HG03196 (cell line): ENCODE results near the gene STIP1.

ENCODE experiments used
- ATAC-seq: cut with Tn5 transposase; IDR thresholded peaks from one replicate; pipeline ENCODE4 v1.9.1; 2021; ENCODE audit not compliant: unreplicated experiment

The STIP1 gene

DNA sequence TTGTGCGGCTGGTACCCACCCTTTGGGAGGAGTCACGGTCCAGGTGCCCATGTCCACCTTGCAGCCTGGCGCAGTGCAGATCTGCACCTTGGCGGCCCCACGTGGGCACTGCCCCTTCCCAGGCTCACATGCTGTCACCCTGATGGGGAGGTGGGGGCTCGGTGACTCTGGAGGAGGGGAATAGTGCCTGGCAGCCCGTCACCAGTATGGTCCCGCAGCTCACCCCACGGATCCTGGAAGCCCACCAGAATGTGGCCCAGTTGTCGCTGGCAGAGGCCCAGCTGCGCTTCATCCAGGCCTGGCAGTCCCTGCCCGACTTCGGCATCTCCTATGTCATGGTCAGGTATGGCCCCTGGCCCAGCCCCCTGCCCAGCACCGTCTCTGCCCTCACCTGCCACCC is 34.8 kb downstream of the STIP1 start:
- no peak for ATAC-seq

DNA sequence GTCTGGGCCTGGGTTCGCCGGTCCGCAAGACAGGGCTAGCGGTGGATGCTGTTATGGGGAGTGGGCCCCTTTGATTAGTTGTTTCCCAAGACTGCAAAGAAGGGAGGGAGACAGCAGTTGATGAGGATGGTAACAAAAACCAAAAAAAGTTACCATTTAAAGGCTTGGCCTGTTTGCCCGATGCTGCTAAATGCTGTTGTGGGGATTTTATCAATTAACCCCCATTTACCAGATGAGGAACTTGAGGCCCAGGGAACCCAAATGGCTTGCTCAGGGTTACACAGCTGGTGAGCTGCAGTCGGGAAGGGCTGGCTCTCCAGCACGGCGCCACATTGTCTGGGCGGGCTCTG is 36.7 kb downstream of the STIP1 start:
- no peak for ATAC-seq

DNA sequence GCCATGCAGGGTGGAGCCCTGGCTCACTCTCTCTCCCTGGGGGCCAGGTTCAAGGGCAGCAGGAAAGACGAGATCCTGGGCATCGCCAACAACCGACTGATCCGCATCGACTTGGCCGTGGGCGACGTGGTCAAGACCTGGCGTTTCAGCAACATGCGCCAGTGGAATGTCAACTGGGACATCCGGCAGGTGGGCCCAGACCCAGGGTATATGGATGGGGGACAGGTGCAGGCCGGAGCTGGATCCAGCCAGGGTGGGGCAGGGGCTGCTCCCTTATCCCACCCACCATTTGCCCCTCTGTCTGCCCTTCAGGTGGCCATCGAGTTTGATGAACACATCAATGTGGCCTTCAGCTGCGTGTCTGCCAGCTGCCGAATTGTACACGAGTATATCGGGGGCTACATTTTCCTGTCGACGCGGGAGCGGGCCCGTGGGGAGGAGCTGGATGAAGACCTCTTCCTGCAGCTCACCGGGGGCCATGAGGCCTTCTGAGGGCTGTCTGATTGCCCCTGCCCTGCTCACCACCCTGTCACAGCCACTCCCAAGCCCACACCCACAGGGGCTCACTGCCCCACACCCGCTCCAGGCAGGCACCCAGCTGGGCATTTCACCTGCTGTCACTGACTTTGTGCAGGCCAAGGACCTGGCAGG is 37.2 kb downstream of the STIP1 start:
- ATAC-seq = no peak

DNA sequence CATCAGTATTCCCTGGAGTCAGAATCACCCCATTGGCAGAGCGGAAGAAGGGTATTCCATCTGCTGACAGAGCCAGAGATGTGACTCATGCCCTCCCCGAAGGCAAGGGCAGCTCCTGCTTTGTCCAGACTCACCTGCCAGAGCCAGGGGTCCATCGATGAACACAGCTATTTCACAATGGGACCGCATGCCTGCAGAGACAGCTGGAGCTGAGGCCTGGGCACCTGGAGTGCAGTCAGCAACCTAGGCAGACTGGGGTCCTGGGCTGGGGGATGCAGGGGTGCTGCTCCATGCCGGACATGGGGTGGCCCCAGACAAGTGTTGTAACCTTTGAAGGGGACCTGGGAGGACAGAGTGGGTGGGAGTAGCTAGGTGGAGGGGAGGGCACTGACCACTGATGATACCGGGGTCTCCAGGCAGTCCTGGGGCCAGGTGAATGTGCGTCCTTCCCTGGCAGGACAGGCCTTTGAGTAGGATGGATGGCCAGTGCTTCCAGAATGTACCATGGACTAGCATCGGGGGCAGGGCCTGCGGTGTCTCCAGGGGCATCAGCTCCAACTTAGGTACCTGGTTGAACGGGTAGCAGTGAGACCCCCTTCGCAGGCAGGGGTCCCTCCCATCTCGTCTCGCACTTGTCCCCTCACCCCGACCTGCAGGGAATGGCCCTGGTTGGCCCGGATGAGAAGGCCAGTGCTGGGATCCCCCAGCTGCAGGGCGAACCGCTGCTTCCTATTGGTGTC is 38.4 kb downstream of the STIP1 start:
- ATAC-seq = no peak

DNA sequence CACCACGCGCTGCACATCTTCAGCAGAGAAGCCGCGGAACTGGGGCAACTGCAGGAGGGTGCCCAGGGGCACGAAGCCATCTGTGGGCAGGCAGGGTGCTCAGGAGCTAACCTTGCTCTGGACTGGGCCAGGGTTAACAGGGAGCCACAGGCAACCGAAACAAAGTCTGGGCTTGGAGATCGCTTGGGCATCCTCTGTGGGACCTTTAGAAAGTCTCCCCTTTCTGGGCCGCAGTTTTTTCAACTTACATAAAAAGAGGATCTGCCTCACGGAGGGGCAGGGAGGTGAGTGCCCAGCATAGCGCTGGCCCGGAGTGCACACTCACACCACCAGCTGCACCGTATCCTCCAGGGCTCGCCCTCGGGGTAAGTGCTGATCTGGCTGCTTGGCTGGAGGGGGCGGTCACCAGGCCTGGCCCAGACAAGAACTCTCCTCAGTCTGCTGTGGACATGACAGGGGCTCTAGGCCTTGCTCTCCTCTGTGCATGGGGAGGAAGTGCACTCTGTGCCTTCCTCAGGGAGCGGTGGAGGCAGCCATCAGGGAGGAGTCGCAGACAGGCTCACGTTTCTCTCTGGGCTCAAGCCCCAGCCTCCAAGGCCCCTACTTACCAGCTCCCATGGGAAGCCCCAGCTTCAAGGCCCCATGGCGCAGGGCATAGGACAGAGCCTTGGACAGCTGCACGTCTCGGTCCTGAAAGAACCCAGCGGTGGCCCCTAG is 39.1 kb downstream of the STIP1 start:
- ATAC-seq = no peak

DNA sequence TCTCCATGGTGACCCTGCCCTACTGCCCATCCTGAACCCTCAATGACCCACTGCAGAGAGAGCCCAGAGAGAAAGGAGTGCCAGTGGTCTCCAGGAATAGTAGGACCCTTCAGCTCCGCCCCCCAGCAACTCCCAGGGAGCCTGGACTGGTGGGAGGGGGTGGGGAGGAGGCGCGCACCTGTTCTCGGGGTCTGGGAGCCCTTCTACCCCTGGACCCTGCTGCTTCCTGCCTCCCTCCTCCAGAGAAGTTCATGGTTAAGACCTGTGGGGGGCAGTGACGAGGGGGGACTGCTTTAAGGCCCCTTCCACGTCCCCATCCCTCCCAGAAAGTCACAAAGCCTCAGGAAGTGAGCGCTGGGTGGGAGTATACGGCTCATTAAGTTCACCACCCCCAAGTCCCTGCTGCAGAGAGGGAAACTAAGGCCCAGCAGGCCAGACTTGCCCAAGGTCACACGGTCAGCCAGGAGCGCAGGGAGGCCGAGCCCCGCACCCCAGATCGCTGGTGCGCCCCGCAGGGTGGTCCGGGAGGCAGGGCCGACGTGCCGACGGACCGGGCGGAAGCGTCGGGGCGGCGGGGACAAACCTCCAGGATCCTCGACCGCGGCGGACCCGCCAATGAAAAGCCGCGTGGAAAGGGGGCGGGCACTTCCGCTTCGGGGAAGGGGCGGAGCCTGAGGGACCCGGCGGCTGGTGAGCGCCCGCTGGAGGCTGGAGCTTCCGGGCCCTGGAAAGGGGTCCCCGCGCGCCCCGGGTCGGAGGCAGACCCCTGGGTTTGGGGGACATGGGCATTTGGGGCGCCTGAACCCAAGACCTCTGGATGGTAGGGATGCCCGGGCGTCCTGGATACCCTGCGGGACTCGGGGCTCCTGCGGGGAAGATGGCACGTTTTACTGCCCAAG is 39.9 kb downstream of the STIP1 start, which contains the start of the genes NUDT22 and TRPT1:
TSS of gene NUDT22 (plus strand) at position 667 of the 899 bp plus-strand sequence. CDS start 379 bp downstream, outside the sequence.
TSS of gene TRPT1 (minus strand) at position 579 of the 899 bp plus-strand sequence. CDS start at position 253, 326 bp downstream.
- ATAC-seq = peak; percentile 45

DNA sequence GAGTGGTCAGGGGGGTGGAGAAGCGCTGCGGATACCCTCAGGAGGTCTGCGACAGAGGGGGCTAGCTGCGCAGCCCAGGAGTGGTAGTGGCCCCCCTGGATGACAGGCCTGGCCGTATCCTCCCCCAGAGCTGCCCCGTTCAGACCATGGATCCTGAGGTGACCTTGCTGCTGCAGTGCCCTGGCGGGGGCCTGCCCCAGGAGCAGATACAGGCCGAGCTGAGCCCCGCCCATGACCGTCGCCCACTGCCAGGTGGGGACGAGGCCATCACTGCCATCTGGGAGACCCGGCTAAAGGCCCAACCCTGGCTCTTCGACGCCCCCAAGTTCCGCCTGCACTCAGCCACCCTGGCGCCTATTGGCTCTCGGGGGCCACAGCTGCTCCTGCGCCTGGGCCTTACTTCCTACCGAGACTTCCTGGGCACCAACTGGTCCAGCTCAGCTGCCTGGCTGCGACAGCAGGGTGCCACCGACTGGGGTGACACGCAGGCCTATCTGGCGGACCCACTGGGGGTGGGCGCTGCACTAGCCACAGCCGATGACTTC is 40.6 kb downstream of the STIP1 start:
- ATAC-seq = peak; percentile 23

DNA sequence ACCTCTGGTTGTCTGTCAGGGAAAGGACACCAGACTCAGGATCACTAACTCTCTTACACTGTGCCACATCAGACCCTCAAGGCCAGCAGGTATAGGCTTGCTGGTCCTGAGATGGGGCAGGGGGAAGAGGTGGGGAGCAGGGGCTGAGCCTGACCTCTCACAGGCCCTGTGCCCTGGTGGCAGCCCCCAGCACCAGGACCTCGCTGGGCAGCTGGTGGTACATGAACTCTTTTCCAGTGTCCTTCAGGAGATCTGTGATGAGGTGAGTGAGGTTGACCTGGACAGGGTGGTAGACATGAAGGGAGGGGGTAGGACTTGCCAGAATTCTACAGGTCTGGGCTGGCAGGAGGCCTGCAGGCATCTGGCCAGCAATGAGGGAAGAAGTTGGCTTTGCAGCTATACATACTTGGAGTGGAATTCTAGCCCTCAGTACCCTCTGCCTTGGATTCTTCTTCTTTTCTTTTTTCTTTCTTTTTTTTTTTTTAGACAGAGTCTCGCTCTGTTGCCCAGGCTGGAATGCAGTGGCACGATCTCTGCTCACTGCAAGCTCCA is 41.5 kb downstream of the STIP1 start:
- ATAC-seq = no peak

DNA sequence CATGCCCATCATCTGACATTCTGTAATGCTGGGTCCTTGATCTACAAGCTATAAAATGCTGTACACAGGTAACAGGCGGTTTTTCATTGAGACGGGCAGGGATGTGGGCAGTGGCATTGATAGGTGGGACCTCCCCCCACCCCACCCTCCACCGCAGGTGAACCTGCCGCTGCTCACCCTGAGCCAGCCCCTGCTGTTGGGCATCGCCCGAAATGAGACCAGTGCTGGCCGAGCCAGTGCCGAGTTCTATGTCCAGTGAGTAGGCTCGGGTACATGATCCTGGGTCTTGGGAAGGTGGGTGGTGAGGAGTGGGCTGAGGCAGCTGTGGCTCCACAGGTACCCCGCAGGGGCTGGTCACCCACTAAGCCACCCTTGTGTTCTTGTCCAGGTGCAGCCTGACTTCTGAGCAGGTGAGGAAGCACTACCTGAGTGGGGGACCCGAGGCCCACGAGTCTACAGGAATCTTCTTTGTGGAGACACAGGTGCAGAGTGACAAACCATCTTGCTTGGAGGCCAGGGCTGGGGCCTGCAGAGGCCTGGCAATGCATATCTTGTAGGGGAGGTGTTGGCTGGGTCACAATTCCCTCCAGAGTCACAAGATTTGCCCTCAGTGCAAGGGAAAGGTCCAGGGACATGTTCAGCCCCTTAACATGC is 43.2 kb downstream of the STIP1 start:
- no peak for ATAC-seq

DNA sequence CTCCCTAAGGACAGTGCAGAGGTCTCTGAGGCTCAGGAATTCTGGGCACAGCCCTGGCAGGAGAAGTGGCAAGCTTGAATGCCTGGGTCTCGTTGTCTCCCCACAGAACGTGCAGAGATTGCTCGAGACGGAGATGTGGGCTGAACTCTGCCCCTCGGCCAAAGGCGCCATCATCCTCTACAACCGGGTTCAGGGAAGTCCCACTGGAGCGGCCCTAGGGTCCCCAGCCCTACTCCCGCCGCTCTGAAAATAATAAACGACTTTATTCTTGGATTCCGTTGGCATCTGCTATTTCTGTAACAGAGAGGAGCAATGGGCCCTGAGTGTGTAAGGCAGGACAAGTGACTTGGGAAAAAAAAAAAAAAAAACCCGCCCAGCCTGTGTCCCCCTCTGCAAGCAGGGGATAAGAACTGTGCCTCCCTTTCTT is 43.8 kb downstream of the STIP1 start:
- no peak for ATAC-seq

DNA sequence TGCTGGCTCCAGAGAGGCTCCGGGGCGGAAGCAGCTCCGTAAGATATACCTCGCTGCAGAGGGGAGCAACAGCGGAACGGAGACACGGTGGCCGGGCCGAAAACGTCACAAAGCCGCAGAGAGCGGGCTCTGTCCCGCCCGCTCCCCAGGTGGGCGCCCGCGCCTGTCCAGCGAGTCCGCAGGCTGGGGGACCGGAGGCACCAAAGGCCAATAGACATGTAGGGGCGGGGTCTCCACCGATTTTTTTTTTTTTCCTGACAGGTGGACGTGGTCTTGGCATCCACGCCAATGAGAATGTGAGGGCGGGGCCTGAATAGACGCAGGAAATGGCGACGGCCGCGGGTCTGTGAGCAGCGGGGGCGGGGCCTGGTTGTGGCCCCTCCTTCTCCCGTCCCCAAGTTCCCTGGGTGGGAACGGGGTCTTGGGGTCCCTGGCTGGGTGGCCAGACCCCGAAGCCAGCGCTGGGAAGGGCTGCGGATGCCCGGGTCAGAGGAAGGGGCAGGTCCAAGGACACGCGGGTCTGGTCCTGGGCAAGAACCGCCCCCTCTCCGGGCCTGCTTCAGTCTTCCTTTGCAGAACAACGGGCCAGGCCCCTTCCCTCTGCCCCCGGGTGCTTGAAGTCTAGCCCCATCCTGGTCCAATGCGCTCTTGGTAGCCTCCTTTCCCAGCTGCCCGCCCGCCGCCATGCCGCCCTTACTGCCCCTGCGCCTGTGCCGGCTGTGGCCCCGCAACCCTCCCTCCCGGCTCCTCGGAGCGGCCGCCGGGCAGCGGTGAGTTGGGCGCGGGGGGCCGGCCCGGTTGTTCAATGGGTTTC is 44.4 kb downstream of the STIP1 start, which contains the start of gene DNAJC4:
TSS of gene DNAJC4 (plus strand) at position 378 of the 814 bp plus-strand sequence. CDS start at position 685, 307 bp downstream.
- ATAC-seq = peak; percentile 44

DNA sequence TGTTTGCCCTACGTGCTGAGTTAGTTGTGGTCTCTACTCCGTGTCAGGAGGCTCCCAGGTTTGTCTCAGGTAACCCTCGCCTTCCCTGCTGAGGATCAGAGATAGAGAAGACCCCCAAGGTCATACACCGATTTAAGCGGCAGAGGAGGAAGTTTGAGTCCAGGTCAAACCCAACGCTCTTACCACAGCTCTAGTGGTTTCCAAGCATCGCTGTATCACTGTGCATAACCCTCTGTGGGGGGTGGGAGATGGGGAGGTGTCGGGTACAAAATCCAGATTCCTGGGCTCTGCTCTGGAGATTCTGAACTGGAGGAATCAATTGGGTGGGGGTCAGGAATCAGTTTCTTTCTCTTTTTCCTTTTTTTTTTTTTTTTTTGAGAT is 45.0 kb downstream of the STIP1 start:
- ATAC-seq = no peak

DNA sequence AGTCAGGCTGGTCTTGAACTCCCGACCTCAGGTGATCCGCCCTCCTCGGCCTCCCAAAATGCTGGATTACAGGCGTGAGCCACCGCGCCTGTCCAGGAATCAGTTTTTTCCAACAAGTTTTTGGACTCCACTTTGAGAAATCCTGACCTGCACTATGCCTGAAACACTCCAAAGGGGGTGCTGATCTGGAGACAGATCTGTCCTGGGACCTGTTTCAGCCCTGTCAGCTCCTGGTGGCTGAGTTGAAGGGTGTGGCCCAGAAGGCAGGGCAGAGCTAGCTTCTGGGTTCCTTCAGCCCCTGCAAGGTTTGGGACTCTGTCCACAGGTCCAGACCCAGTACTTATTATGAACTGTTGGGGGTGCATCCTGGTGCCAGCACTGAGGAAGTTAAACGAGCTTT is 45.6 kb downstream of the STIP1 start:
- no peak for ATAC-seq

DNA sequence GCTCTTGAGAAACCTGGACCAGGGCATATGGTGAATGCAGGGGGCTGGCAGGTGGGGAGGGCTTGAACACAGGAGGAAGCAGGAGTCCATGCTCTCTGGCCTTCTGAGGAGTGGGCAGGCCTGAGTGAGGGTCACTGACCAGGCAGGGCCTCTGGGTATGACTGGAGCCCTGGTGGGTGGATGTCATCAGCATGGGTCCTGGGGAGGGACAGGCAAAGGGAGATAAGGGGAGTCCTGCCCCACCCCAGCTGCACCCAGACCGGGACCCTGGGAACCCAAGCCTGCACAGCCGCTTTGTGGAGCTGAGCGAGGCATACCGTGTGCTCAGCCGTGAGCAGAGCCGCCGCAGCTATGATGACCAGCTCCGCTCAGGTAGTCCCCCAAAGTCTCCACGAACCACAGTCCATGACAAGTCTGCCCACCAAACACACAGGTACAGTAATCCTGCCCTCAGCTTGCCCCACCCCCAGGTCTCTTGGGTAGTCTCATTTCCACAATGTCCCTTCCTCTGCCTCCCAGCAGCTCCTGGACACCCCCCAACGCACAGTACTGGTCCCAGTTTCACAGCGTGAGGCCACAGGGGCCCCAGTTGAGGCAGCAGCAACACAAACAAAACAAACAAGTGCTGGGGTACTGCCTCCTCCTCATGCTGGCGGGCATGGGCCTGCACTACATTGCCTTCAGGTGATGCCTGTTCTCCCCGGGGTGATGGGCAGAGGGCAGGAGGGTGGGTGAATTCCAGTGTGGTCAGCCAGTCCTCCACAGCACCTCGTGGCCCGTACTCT is 46.4 kb downstream of the STIP1 start:
- no peak for ATAC-seq

DNA sequence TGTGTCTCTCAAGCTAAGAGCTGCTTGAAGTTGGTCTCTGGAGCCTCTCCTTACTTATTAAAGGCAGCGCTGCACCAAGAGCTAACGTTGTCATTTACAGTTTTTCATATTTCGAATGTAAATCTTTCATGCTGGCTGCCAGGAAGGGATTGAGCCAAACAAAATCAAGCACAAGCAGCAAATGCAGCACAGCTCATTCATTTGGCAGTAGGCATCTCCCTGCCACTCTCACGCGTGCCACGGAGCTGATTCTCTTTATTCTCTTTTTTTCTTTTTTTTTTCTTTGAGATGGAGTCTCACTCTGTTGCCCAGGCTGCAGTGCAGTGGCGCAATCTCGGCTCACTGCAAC is 47.0 kb downstream of the STIP1 start:
- ATAC-seq = no peak

DNA sequence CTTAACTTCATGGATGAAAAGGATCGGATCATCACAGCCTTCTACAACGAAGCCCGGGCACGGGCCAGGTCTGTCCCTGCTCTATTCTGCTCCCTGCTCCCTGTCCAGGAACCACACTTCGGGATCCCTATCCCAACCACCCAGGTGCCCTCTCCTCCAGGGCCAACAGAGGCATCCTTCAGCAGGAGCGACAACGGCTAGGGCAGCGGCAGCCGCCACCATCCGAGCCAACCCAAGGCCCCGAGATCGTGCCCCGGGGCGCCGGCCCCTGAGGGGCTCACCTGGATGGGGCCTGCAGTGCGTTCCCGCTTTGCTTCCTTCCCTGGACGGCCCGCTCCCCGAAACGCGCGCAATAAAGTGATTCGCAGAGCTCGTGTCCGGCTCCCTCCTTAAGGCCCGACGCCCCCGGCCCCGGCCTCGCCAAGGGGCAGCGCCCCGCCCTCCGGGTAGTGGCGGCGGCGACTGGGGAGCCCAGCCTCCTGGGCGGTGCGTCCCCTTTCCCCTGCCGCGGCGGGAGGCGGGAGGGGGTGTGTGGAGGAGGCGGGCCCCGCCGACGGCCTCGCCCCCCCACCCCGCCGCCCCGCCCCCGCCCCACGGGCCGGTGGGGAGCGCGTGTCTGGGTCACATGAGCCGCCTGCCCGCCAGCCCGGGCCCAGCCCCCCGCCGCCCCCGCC is 48.1 kb downstream of the STIP1 start, which contains the start of gene VEGFB:
TSS of gene VEGFB (plus strand) at position 672 of the 674 bp plus-strand sequence. CDS start 250 bp downstream, outside the sequence.
- ATAC-seq = no peak

DNA sequence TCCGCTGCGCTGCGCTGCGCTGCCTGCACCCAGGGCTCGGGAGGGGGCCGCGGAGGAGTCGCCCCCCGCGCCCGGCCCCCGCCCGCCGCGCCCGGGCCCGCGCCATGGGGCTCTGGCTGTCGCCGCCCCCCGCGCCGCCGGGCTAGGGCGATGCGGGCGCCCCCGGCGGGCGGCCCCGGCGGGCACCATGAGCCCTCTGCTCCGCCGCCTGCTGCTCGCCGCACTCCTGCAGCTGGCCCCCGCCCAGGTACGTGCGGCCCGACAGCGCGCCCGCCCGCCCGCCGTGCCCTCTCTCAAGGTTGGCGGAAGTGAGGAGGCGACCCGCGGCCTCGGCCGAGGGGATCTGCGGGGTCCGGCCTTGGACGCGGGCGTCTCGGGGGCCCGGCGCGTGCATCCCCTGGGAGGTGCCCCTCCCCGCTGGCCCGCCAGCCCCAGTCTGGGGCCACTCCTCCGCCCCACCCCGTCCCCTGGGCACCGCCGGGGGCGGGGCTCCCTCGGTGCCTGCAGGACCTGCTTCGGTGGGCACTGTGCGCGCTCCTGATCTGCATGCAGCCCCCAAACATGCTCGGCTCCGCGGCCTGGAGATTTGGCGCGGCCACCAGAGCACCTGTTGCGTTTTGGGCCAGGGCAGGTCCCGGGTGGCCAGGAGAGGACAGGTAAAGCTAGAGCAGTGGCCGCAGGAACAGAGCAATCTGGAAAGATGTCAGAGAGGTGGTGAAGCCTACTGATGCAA is 48.8 kb downstream of the STIP1 start:
- ATAC-seq = no peak
